ENCODE results near the gene PMP22.
"Not testable (repeated sequence)": the region's sequence is repeated elsewhere in the genome, so short reads cannot be mapped to it uniquely, and the experiment has no call there.

Gene PMP22

GRCh38 chr17:15250135-15250860 lies 14.8 kb downstream of the PMP22 start:
- no peak for DNase-seq

- no peak for DNase-seq
Observed at GRCh38 chr17:15249487-15249886, 15.6 kb downstream of the PMP22 start.

DNA sequence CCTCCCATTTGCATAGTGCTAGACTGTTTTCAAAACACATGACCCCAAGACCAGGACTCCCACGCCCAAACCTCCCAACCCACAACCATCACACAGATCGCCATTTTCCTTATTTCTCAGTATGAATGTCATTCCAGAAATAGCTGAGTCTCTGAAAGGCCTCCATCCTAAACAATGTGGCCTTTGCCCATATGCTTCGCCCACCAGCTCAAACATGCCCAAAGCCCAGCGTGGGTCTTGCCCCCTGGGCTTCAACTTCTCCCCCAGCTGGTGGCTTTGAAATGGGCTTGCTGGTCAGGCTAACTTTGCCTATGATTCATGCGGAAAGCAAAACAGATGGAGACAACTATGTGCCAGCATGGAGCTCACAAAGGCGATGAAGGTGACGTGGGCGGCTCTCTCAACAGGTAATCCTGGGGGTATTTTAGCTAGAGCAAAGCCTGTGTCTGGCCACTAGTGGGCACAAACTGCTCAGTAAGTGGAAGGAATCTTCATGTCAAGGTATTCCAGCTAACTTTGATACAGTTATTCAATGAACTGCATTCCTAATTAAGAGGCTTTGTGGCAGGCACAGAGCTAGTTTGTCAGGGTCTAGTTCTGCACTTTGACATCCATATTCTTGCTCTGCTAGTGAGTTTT lies 17.1 kb downstream of the PMP22 start:
- DNase-seq = no peak

- DNase-seq = no peak
Observed at GRCh38 chr17:15245054-15245453, 20.1 kb downstream of the PMP22 start.

DNA sequence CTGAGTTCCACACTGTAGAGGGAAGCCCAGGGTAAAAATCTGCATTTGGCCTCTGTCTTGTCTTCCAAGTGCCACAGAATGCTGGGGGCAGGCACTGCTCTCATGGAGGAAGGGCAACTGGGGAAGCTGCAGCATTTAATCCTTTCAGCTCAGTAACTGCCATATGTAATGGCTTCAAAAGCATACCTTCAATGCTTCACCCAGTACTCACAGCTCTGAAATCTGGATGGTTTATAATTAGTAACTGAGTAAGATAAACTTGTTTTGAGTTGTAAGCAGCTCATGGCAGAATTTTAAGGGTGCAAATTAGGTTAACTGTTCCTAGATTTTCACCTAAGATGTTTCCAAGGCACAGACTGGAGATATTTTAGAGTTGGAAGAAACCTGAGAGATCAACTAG lies 24.5 kb downstream of the PMP22 start:
- no peak for DNase-seq

DNA sequence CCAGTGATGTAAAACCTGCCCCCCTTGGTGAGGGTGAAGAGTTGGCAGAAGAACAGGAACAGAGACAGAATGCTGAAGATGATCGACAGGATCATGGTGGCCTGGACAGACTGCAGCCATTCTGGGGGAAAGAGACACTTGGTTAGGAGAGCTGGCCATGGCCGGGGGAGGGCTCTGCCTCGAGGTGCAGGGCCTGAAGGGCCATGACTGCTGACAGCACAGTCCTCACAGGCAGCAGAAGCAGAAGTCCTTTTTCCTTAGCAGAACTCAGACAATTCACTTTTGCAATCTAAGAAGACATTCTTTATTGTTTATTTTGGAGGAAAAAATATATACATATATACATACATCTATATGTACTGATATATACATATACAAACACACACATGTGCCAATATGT lies 25.6 kb downstream of the PMP22 start:
- DNase-seq = no peak

DNA sequence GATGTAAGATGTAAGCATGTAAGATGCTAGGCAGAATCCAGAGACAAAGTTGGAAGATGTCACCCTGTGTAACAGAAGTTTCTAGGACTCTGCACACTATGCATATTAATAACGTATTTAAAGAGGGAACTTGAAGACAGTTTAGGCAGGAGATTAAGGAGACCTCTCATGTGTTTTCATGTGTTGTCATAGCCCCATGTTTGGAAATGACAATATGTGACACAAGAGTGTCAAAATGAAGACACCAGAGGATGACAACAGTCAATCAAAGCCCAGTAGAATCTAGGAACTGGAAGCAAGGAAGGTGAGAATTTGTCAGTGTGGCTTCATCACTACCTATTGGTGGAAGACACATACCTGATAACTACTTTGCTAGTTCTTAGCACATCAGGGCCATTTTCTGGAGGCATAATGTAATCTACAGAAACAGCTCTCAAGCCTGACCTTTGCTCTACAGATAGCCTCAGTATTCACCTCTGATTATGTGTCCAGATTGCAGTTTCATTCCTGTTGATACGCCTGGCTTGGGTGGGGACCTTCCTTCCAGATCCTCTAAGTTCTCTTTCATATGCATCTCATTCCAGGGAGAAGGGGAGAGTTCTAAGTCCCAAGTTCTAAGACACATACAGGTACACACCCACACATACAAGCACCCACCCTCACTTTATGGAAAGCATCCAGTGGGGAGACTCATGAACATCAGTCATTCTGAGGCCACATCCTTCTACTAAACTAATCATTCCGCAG lies 26.3 kb downstream of the PMP22 start:
- DNase-seq = no peak

- DNase-seq = no peak
Observed at GRCh38 chr17:15238057-15238456, 27.1 kb downstream of the PMP22 start.

DNA sequence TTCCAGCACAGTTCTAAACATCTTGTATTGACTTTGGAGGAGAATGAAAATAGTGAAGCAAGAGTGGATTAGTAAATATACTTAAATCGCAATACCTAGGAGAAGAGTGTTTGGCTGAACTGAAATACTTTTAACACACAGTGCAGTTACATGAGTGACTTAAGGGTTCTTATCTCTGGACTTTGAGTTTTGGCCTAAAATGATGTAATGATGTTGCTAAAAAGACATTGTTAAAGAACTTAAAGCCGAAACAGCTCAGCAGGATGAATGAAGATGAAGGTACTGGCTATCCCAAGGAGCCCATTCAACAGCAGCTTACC lies 28.1 kb downstream of the PMP22 start:
- no peak for DNase-seq

DNA sequence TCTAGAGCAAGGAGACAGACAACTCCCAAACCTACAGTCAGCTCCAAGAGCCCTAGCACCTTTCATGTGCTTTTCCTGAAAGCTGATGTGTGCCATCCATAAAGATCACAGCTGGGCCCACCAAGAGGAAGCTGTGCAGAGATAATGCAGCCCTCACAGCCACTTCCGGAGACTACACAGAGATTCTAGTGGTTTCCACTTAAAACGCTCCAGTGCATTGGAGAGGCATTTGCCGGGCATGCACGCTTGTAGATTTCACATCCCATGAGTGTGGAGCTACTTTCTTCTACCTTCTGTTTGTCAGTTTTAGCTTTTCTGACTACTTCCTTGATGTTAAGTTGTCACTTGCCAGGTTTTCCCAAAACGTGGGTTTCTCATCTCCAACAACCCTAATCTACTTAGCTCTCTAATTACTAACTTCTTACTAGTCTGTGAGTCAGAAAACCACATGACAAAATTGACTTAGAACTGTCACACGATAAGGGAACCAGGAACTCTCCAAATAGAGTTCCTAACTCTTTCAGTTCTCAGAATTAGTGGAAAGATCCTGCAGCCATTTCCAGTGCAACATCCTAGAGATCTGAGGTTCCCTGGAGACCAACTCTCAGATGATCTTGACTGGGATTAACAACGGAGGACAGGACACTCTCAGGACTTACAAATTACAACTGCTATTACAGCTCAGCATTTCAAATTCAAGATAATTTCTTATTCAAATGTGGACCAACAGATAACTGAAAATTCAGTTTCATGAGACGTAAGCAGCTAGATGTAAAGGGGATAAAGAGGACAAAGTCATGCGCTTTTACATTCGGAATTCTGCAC lies 28.6 kb downstream of the PMP22 start:
- DNase-seq = no peak

GRCh38 chr17:15233971-15234370 lies 31.2 kb downstream of the PMP22 start:
- no peak for DNase-seq

- no peak for DNase-seq
Observed at GRCh38 chr17:15233022-15233805, 31.9 kb downstream of the PMP22 start.

DNA sequence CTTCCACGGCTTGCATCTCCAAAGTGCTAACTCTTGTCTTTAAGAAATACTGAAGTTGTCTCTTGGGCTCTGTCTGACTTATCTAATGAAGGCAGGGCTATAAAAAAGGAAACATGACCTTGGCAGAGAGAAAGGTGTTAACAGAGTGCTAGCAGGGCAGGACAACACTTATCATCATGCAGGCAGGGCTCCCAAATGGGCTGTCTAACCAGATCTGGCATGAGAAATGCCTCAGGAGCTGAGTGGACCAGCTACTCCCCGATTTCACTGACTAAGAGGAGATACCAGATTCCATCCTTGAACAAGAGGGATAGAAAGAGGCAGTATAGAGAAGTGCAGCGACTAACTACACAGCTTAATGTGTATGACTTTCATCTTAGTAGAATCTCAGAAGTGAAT lies 32.6 kb downstream of the PMP22 start:
- no peak for DNase-seq

DNA sequence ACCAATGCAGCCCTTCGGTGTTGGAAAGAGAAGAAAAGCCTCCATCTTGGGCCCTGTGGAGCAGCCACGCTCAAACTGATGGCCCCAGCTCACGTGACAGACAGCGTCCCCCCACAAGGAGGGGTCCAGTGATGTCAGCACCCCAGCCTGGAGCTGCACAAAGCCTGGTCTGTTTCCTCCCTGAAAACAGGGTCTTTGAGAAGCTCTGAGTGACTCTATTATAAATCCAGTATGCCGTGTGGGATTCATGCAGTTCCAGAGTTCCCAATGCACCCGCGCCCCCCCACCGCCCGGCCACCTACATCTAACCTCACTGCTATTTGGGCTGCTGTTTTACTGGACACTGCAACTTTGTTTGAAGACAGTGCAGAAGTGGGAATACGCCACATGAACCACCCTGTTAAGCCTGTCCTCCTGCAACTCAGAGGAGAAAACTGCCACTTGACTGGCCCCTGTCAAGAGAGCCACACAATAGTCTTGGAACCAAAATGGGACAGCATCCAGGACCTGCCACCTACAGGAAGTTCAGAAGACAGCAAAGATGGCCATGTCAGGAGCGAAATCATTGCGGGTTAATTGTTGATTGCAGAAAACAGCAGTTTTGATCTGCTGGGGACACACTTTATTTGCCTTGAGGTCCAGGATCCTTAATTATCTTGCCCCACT lies 33.1 kb downstream of the PMP22 start:
- no peak for DNase-seq

DNA sequence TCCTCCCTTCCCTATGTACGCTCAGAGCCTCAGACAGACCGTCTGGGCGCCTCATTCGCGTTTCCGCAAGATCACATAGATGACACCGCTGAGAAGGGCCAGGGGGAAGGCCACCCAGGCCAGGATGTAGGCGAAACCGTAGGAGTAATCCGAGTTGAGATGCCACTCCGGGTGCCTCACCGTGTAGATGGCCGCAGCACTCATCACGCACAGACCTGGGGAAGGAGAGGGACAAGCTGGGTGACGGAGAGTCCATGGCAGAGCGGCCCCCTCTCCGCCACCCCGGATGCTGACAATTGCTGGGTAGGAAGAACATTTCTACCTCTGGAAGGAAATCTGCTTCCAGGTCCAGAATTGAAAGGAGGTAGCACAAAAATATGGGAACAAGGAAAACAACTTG lies 34.3 kb downstream of the PMP22 start:
- no peak for DNase-seq

GRCh38 chr17:15221827-15222226 lies 43.3 kb downstream of the PMP22 start:
- not testable (repeated sequence) for DNase-seq

DNA sequence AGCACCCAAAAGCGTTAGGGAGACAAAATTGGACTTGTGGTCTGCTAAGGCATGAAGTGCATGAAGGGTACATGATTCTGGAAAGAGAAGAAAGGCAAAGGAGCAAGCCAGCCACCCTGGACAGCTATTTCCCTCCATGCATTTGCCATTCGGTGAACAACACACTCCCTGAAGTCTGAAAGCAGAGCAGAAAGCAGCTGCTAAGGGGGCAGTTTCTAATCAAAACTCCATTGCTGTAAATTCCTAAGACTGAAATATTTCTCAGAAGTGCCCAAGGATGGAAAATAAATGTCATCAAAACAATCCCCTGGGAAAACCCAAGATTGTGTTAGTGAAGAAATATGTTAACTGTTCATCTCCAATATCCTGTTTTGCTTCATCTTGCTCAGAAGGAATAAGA lies 44.3 kb downstream of the PMP22 start:
- DNase-seq = no peak

GRCh38 chr17:15216481-15216880 lies 48.6 kb downstream of the PMP22 start:
- DNase-seq = no peak

GRCh38 chr17:15213381-15214087 lies 51.6 kb downstream of the PMP22 start:
- DNase-seq = no peak

GRCh38 chr17:15210247-15210646 lies 54.9 kb downstream of the PMP22 start:
- DNase-seq = no peak

GRCh38 chr17:15203062-15203461 lies 62.1 kb downstream of the PMP22 start:
- not testable (repeated sequence) for DNase-seq

Data from right hindlimb (tissue), 1 donor.